DND-41 (cell line): ENCODE data around the gene CCDC134.

Experiments
- EZH2 ChIP-seq: IDR thresholded peaks from 3 replicates; pipeline ENCODE4 v1.6.1; 2012; ENCODE audit warnings: borderline replicate concordance, low read depth, mild to moderate bottlenecking, moderate library complexity, low read length, inconsistent platforms; ENCODE audit not compliant: severe bottlenecking
- TF ChIP-seq, protein P1 (sequence below): IDR thresholded peaks from 2 replicates; pipeline ENCODE4 v1.5.1; 2012; ENCODE audit warnings: borderline replicate concordance, low read length, moderate library complexity, mild to moderate bottlenecking; ENCODE audit not compliant: poor library complexity, severe bottlenecking; ENCODE audit errors: extremely low read depth

DNA sequence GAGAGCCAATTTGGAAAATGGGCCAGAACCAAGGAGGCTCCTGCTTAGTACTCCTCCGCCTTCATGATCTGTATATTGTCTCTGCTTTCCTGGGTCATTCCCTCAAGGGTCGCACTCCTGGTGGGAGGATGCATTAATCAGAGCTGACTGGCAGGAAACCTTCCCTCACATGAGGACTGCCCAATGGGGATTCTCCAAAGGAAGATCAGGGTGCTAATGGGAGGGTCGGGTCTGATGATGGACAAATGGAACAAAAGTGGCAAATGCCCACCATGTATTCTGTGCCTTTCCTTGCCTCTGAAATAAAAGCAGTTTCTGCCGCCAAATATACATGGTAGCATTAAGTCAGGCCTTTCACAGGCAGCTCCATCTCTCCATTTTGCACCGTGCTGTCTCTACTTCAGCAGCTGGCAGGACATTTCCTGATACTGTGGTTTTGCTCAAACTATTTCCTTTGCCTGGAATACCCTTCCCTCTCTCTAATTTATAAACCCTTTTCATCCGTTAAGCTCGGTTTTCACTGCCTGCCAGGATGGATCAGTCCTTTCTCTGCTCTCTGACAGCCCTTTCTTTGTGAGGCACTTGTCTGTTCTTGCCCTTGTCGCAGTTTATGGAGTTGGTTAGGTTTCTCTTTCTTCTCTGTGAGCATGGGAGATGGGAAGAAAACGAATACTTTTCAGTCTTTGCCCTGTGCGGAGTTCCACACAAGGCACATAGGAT is 45.9 kb downstream of the CCDC134 start:
- TF ChIP-seq, protein P1, sequence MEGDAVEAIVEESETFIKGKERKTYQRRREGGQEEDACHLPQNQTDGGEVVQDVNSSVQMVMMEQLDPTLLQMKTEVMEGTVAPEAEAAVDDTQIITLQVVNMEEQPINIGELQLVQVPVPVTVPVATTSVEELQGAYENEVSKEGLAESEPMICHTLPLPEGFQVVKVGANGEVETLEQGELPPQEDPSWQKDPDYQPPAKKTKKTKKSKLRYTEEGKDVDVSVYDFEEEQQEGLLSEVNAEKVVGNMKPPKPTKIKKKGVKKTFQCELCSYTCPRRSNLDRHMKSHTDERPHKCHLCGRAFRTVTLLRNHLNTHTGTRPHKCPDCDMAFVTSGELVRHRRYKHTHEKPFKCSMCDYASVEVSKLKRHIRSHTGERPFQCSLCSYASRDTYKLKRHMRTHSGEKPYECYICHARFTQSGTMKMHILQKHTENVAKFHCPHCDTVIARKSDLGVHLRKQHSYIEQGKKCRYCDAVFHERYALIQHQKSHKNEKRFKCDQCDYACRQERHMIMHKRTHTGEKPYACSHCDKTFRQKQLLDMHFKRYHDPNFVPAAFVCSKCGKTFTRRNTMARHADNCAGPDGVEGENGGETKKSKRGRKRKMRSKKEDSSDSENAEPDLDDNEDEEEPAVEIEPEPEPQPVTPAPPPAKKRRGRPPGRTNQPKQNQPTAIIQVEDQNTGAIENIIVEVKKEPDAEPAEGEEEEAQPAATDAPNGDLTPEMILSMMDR: no peak
- no peak for TF ChIP-seq EZH2
